Measurements from ENCODE around the gene CREB5. TPM values are rescaled to one million over a fixed set of nuclear protein-coding genes. Genes with fewer than 3 reads are reported as not detected.

Gene CREB5
- total and polyA plus RNA-seq, 2 of the 8 experiments (the other 6 are each of a cell fraction or from before 2014, with no cell fraction given): 2.4 to 2.7 TPM

DNA sequence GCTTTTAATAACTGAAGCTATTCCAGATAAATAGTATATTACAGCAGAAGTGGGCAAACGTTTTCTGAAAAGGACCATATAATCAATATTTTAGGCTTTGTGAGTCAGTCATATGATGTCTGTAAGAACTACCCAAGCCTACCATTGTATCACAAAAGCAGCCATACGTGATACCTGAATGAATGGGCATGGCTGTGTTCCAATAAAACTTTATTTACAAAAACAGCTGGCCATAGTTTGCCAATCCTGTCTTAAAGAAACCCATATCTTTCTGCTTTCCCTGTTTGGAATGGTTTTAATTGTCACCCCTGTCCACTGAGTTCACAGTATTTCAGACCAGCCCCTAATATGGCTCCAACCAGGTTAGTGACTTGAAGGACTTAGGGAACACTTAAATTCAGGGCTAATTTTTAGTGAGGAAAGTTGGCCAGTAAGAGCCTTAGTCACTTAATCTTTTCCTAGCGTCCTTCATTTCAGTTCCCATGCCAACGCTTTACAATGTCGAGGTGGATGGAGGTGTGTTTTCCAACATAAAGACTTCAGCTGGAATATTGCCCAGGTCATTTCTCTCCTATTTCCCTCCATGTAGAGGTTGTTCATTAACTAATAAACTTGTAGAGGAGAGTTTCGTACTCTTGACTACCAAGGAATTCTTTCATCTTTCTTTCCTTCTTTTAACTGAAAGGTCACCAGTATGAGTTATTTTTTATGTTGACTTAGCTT lies 361.3 kb downstream of the CREB5 start:
- FAIRE-seq (no peak), DNase-seq (ENCODE audit: low read depth in 1 of 2, low spot score in 2 of 2) (no peak)
- no peak for TF ChIP-seq CREB1 (IDR thresholded peaks at IDR 0.05)
- TF ChIP-seq CTBP2 (IDR thresholded peaks at IDR 0.05; ENCODE audit: borderline replicate concordance, insufficient read depth, insufficient read length, low read length): no peak
- no peak for TF ChIP-seq YY1 (IDR thresholded peaks at IDR 0.05; ENCODE audit: low read depth, low read length)
- no peak for TF ChIP-seq SP1 (IDR thresholded peaks at IDR 0.05; ENCODE audit: low read depth, low read length)
- no peak for TF ChIP-seq RXRA (IDR thresholded peaks at IDR 0.05; ENCODE audit: insufficient read depth, low read depth, low read length)
- no peak for TF ChIP-seq SAP30 (IDR thresholded peaks at IDR 0.05; ENCODE audit: insufficient read depth, insufficient replicate concordance, low read length)
- TF ChIP-seq KDM1A (IDR thresholded peaks at IDR 0.05; ENCODE audit: borderline replicate concordance, low read length): no peak
- TF ChIP-seq POLR2A (IDR thresholded peaks at IDR 0.05; ENCODE audit: control extremely low read depth in 1 of 2, low read depth in 2 of 2, low read length in 2 of 2): no peak
- TF ChIP-seq TCF12 (IDR thresholded peaks at IDR 0.05; ENCODE audit: low read depth, low read length): no peak
- TF ChIP-seq EZH2 (IDR thresholded peaks at IDR 0.05; ENCODE audit: low read depth, low read length, severe bottlenecking): no peak
- TF ChIP-seq RBBP5 (IDR thresholded peaks at IDR 0.05; ENCODE audit: borderline replicate concordance, low read depth, low read length): no peak
- no peaks in the 10 kb centered on the region; a peak in 1 of 8 replicates for H3K36me3 ChIP-seq (ENCODE audit: control insufficient read depth in 2 of 4, insufficient read depth in 4 of 4, low read length in 3 of 4)
- POLR2A ChIA-PET (ENCODE audit: partially characterized antibody): interaction anchor here (0.7 kb wide), 1 partner anchor 245 kb away, joined by 3 read pairs; no protein-coding TSS in a partner anchor
- H3K4ac ChIP-seq (replicated peaks; ENCODE audit: insufficient read length, low read depth, low read length): no peak overlapping the region
- no peak overlapping the region for H3K4me3 ChIP-seq (ENCODE audit: extremely low read depth in 1 of 4, insufficient read depth in 2 of 4, low read depth in 3 of 4, low read length in 4 of 4)
- no peaks in the 10 kb centered on the region for H3K4me1 ChIP-seq (replicated peaks in 1 of 4; ENCODE audit: control insufficient read depth in 3 of 4, insufficient read depth in 4 of 4, low read length in 3 of 4)
- H2AFZ ChIP-seq (ENCODE audit: low read length): no peak overlapping the region
- H2BK5ac ChIP-seq (ENCODE audit: low read depth, low read length): no peak overlapping the region
- no peak overlapping the region for H3K4me2 ChIP-seq (ENCODE audit: insufficient read depth in 1 of 2, low read depth in 2 of 2, low read length in 2 of 2)
- H3K27ac ChIP-seq (ENCODE audit: low read depth, low read length): no peak overlapping the region
- H3K23ac ChIP-seq (ENCODE audit: insufficient read length): no peak overlapping the region
- CTCF ChIA-PET (ENCODE audit: partially characterized antibody): interaction anchor here (0.6 to 1.5 kb wide), 4 partner anchors 50 to 303 kb away, joined by 3 read pairs; no protein-coding TSS in a partner anchor
- no peak overlapping the region for H2BK120ac ChIP-seq (replicated peaks; ENCODE audit: low read depth, low read length)
- no peaks in the 10 kb centered on the region for H3K27me3 ChIP-seq (replicated peaks in 1 of 4; ENCODE audit: control insufficient read depth in 3 of 4, extremely low read depth in 1 of 4, insufficient read depth in 3 of 4, low read length in 3 of 4)
- H4K91ac ChIP-seq (replicated peaks; ENCODE audit: insufficient read length, low read length): no peak overlapping the region
- H3K23me2 ChIP-seq (ENCODE audit: low read depth, low read length): no peaks in the 10 kb centered on the region
- no peak overlapping the region for H4K5ac ChIP-seq (ENCODE audit: insufficient read length, low read depth, low read length)
- WGBS, 2 experiments (ENCODE audit: extremely low coverage in 1 of 2, insufficient coverage in 1 of 2, insufficient read length in 1 of 2, insufficient replicate concordance in 2 of 2, low coverage in 1 of 2, low lambda C conversion rate in 2 of 2, missing lambda C conversion rate in 1 of 2): 86% methylated on average over 6 of the region's 6 CpGs; no CpG with 5 or more reads in 1 of the 2 experiments
- no peak overlapping the region for H2BK15ac ChIP-seq (ENCODE audit: low read length)
- no peak overlapping the region for H2AK5ac ChIP-seq (ENCODE audit: low read depth, low read length)
- H3K79me2 ChIP-seq (ENCODE audit: control insufficient read depth in 1 of 2, insufficient read depth in 2 of 2, low read length in 2 of 2): no peaks in the 10 kb centered on the region
- H2BK20ac ChIP-seq (ENCODE audit: low read length): no peak overlapping the region
- H3K18ac ChIP-seq (ENCODE audit: extremely low read depth, low read length): no peak overlapping the region
- H2BK12ac ChIP-seq (ENCODE audit: low read depth, low read length): no peak overlapping the region
- no peak overlapping the region for H3K14ac ChIP-seq (ENCODE audit: insufficient read length)
- H3K9me3 ChIP-seq (ENCODE audit: insufficient read depth in 2 of 2, low read depth in 1 of 2, low read length in 1 of 2): no peaks in the 10 kb centered on the region; a peak in 1 of 4 replicates
- no peak overlapping the region for H3K9ac ChIP-seq (replicated peaks in 1 of 4; ENCODE audit: extremely low read depth in 1 of 4, low read depth in 3 of 4, low read length in 3 of 4)
- H4K8ac ChIP-seq (ENCODE audit: extremely low read depth, insufficient read depth, low read length): no peak overlapping the region
- no peaks in the 10 kb centered on the region for H3K79me1 ChIP-seq (ENCODE audit: low read depth, low read length)
- H3K56ac ChIP-seq (replicated peaks; ENCODE audit: insufficient read length, low read depth, low read length): no peak overlapping the region
- no peaks in the 10 kb centered on the region for H4K20me1 ChIP-seq (replicated peaks in 1 of 2; ENCODE audit: control insufficient read depth in 1 of 2, insufficient read depth in 2 of 2, low read length in 2 of 2)
